OCI-LY3 (cell line): ENCODE results near the gene NT5M.

Experiments
- H2AFZ ChIP-seq: fragments of 200-600, 300-600 bp; shearing (Covaris generic); 2 replicates; pipeline ENCODE4 v1.6.0; 2014; ENCODE audit warnings: antibody characterized with exemption, low read depth, low read length
- H3K27ac ChIP-seq: fragments of 200-600, 300-600 bp; sonication (generic); 2 replicates; pipeline ENCODE4 v1.5.1; 2014; ENCODE audit warnings: mild to moderate bottlenecking, low read length, moderate library complexity, mixed read lengths
- H3K27me3 ChIP-seq: fragments of 200-600, 300-600 bp; sonication (generic); 2 replicates; pipeline ENCODE4 v1.6.1; 2014; ENCODE audit warnings: low read depth, low read length, mixed read lengths
- H3K36me3 ChIP-seq: fragments of 200-600, 300-600 bp; sonication (generic); replicated peaks from 2 replicates; pipeline ENCODE3; 2014; ENCODE audit warnings: low read depth, low read length, mixed read lengths
- H3K4me1 ChIP-seq: fragments of 300-600, 200-600 bp; sonication (generic); 2 replicates; pipeline ENCODE4 v1.6.1; 2014; ENCODE audit warnings: low read length, mixed read lengths
- H3K4me2 ChIP-seq: fragments of 200-600, 300-600 bp; sonication (generic); 2 replicates; pipeline ENCODE4 v1.6.1; 2014; ENCODE audit warnings: low read length, mixed read lengths
- H3K4me3 ChIP-seq: fragments of 300-600, 200-600 bp; sonication (generic); 2 replicates; pipeline ENCODE4 v1.5.1; 2014; ENCODE audit warnings: antibody characterized with exemption, mild to moderate bottlenecking, low read length, moderate library complexity
- H3K79me2 ChIP-seq: fragments of 300-600, 200-600 bp; shearing (Covaris generic); 2 replicates; pipeline ENCODE4 v1.6.1; 2014; ENCODE audit warnings: mild to moderate bottlenecking, low read length, mixed read lengths
- H3K9ac ChIP-seq: fragments of 300-600, 200-600 bp; shearing (Covaris generic); 2 replicates; pipeline ENCODE4 v1.6.0; 2014; ENCODE audit warnings: mild to moderate bottlenecking, low read length, moderate library complexity
- H3K9me3 ChIP-seq: fragments of 200-600, 300-600 bp; shearing (Covaris generic); 2 replicates; pipeline ENCODE4 v1.6.1; 2014; ENCODE audit warnings: low read length, mixed read lengths; ENCODE audit not compliant: insufficient read depth
- H4K20me1 ChIP-seq: fragments of 200-600, 300-600 bp; sonication (generic); 2 replicates; pipeline ENCODE4 v1.6.1; 2016; ENCODE audit warnings: low read length, mixed read lengths; ENCODE audit not compliant: insufficient read depth
- CTCF ChIP-seq: fragments of 200-600, 300-600 bp; sonication (generic); IDR thresholded peaks from 2 replicates; pipeline ENCODE4 v1.5.1; 2014; ENCODE audit warnings: antibody characterized with exemption, low read length, low read depth
- EZH2phosphoT487 ChIP-seq: fragments of 200-600 bp; shearing (Covaris generic); IDR thresholded peaks from 2 replicates; pipeline ENCODE4 v1.6.1; 2018; ENCODE audit warnings: antibody characterized with exemption, mixed run types, low read depth

The NT5M gene

DNA sequence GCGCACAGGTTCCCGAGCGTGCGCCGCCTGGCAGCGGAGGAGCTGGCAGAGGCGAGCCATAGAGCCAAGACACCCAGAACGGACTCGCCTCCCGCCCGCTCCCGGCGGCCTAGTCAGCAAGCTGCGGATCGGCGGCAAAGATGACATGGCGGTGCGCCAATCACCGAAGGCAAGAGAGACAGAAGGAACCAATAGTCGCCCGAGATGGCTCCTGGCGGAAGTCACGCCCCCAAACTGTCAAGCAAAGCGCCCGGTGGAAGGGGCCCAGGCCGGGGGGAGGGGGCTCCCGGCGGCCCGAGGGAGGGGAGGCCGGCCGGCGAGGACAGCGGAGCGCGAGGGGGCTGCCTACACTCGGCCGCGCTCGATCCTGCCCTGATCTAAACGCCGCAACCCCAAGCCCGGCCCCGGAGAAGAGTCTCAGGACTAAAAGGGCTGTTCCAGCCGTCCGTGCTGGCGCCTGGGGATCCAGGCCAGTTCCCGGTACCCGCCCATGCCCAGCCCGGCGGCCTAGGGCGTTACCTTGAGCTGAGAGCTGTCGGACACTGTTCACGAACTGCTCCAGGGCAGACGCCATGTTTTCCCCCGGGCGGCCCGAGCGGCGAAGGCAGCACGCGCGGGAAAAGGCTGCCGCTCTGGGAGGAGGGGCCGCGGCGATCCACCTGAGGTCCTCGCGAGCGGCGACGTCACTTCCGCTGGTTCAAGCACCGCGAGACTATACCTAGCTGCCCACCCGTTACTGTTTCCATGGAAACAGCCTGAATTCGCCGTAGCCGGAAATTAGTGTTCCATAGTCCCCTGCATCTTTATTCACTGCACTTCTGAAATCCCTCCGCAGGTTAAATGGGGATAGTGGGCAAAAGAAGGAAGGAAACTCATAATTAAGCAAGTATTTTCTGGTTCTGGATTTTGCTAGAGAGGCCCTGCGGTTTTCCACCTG is 22.3 kb upstream of the NT5M start, which contains the start of gene COPS3:
TSS of gene COPS3 (minus strand) at position 634 of the 937 bp plus-strand sequence. CDS start at position 574, 60 bp downstream.
- Histone ChIP-seq H3K4me3 (peak within 1 kb of the TSS; percentile 99), H3K36me3 (peaks cover 3% of the 10 kb centered on the region), H3K27ac (peak within 1 kb of the TSS; percentile 84), H3K9me3 (no peaks in the 10 kb centered on the region), H3K27me3 (no peaks in the 10 kb centered on the region), H4K20me1 (peaks cover 16% of the 10 kb centered on the region), H2AFZ (peak within 1 kb of the TSS; percentile 84), H3K9ac (peak within 1 kb of the TSS; percentile 92), H3K4me1 (peaks cover 17% of the 10 kb centered on the region), H3K79me2 (peaks cover 51% of the 10 kb centered on the region), H3K4me2 (peak within 1 kb of the TSS; percentile 97)
- TF ChIP-seq CTCF (no peak), EZH2phosphoT487 (no peak)

DNA sequence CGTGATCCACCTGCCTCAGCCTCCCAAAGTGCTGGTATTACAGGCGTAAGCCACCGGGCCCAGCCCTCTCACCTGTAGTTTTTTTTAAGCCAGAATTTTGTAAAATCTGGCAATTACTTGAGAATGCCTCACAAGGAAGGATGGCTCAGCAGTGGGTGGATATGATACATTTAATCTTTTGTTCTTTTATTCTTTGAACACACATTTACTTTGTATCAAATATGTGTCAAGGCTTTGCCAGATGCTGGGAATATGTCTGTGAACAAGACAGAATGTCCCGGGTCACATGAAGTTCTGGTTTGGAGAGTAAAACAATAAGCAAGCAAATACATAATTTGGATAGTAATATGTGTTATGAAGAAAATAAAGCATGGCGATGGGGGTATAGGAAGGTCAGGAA is 17.2 kb upstream of the NT5M start:
- H3K4me2 ChIP-seq: no peak overlapping the region
- H3K4me1 ChIP-seq: peaks cover 8% of the 10 kb centered on the region; the same call in 1 of the 2 replicates
- H3K79me2 ChIP-seq: peaks cover under 1% of the 10 kb centered on the region; the same call in 1 of the 2 replicates
- no peak for TF ChIP-seq CTCF
- H3K27ac ChIP-seq: no peak overlapping the region
- no peaks in the 10 kb centered on the region for H3K36me3 ChIP-seq
- no peak overlapping the region for H2AFZ ChIP-seq
- H3K27me3 ChIP-seq: no peaks in the 10 kb centered on the region
- no peaks in the 10 kb centered on the region for H3K9me3 ChIP-seq
- no peak overlapping the region for H3K4me3 ChIP-seq
- no peak overlapping the region for H3K9ac ChIP-seq
- H4K20me1 ChIP-seq: no peaks in the 10 kb centered on the region

- H3K27me3 ChIP-seq: no peaks in the 10 kb centered on the region
- H3K4me1 ChIP-seq: no peaks in the 10 kb centered on the region
- H3K9ac ChIP-seq: no peak overlapping the region
- no peaks in the 10 kb centered on the region for H3K9me3 ChIP-seq
- no peaks in the 10 kb centered on the region for H4K20me1 ChIP-seq
- TF ChIP-seq CTCF: no peak
- TF ChIP-seq EZH2phosphoT487: no peak
- no peaks in the 10 kb centered on the region for H3K36me3 ChIP-seq
- no peak overlapping the region for H3K4me3 ChIP-seq
- no peak overlapping the region for H2AFZ ChIP-seq
- no peak overlapping the region for H3K27ac ChIP-seq
- H3K79me2 ChIP-seq: no peaks in the 10 kb centered on the region
- H3K4me2 ChIP-seq: no peak overlapping the region
These were observed 14.1 kb upstream of the NT5M start for GRCh38 chr17:17289086-17289485.

- Histone ChIP-seq H3K4me2 (no peak overlapping the region), H3K27ac (no peak overlapping the region), H3K9ac (no peak overlapping the region), H3K4me1 (no peaks in the 10 kb centered on the region), H3K4me3 (no peak overlapping the region), H3K79me2 (no peaks in the 10 kb centered on the region), H3K36me3 (no peaks in the 10 kb centered on the region), H2AFZ (no peak overlapping the region), H3K9me3 (no peaks in the 10 kb centered on the region), H3K27me3 (no peaks in the 10 kb centered on the region), H4K20me1 (no peaks in the 10 kb centered on the region)
- TF ChIP-seq CTCF: no peak
- TF ChIP-seq EZH2phosphoT487: no peak
These were observed 13.5 kb upstream of the NT5M start for GRCh38 chr17:17289701-17290100.
